Adipocyte (in vitro differentiated cells): Measurements from ENCODE around the gene GFOD2.

Experiments used
- DNase-seq: peaks from one replicate; pipeline ENCODE4 v3.0.0-alpha.2; 2015; ENCODE audit warnings: low read depth
- H3K27me3 ChIP-seq: replicated peaks from 2 replicates; pipeline ENCODE4 v1.7.0; 2013; ENCODE audit warnings: mild to moderate bottlenecking, low read length, moderate library complexity; ENCODE audit not compliant: control insufficient read depth, insufficient read depth
- H3K36me3 ChIP-seq: 2 replicates; pipeline ENCODE4 v1.7.0; 2013; ENCODE audit warnings: low read length, mild to moderate bottlenecking, moderate library complexity; ENCODE audit not compliant: control insufficient read depth, insufficient read depth, severe bottlenecking
- H3K4me1 ChIP-seq: 2 replicates; pipeline ENCODE4 v1.7.0; 2013; ENCODE audit warnings: mild to moderate bottlenecking, low read length, moderate library complexity; ENCODE audit not compliant: control insufficient read depth, insufficient read depth
- H3K4me3 ChIP-seq: 2 replicates; pipeline ENCODE4 v1.7.0; 2013; ENCODE audit warnings: mild to moderate bottlenecking, low read length, moderate library complexity
- H3K9ac ChIP-seq: 2 replicates; pipeline ENCODE4 v1.7.0; 2013; ENCODE audit warnings: mild to moderate bottlenecking, low read length, moderate library complexity
- H3K9me3 ChIP-seq: 2 replicates; pipeline ENCODE4 v1.7.0; 2013; ENCODE audit warnings: mild to moderate bottlenecking, low read length, moderate library complexity; ENCODE audit not compliant: control insufficient read depth

GFOD2 gene

DNA sequence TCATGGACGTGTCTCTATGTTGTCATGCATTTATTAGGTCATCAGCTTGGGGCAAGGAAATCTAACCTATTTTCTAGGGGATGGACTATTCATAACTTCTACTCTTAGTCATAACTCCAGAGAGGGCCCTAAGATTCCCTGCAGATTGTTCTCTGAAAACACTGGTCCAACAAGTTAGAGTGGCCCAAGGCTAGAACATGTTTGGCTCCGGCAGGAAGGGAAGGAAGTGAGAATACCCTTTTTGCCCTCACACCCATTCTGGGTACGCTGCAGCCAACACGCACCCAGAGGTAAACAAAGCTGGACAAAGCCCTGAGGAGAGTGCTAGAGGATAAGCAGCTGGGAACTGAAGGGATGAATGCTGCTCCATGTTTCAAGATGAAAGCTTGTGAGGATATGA is 42.6 kb downstream of the GFOD2 start:
- Histone ChIP-seq H3K4me1 (peaks cover 41% of the 10 kb centered on the region), H3K4me3 (no peak overlapping the region), H3K27me3 (no peaks in the 10 kb centered on the region), H3K9me3 (no peaks in the 10 kb centered on the region), H3K9ac (peak overlapping the region; percentile 23), H3K36me3 (no peaks in the 10 kb centered on the region)
- no peak for DNase-seq

- H3K9ac ChIP-seq = no peak overlapping the region
- no peaks in the 10 kb centered on the region for H3K9me3 ChIP-seq
- H3K4me1 ChIP-seq = peaks cover 41% of the 10 kb centered on the region
- H3K4me3 ChIP-seq = no peak overlapping the region
- DNase-seq = no peak
- no peaks in the 10 kb centered on the region for H3K36me3 ChIP-seq
- H3K27me3 ChIP-seq = no peaks in the 10 kb centered on the region
These were observed 43.1 kb downstream of the GFOD2 start for GRCh38 chr16:67675999-67676398.

DNA sequence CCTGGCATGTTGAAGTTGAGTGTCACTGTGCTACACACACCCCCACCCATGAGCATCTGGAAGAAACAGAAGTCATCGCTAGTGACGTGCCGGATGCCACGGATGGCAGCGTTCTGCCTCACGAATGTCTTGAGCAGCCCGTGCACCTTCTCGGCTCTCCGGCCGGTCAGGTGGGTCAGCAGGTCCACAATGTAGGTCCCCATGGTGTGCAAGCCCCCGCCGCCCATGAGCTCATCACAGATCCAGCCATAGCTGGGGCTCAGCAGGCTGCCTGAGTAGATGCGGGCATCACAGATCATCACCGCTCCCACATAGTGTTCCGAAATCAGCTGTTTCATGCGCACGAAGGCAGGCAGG is 43.6 kb downstream of the GFOD2 start:
- H3K4me3 ChIP-seq = no peak overlapping the region
- no peak for DNase-seq
- peaks cover 41% of the 10 kb centered on the region for H3K4me1 ChIP-seq
- H3K36me3 ChIP-seq = no peaks in the 10 kb centered on the region
- H3K27me3 ChIP-seq = no peaks in the 10 kb centered on the region
- no peaks in the 10 kb centered on the region for H3K9me3 ChIP-seq
- H3K9ac ChIP-seq = no peak overlapping the region

DNA sequence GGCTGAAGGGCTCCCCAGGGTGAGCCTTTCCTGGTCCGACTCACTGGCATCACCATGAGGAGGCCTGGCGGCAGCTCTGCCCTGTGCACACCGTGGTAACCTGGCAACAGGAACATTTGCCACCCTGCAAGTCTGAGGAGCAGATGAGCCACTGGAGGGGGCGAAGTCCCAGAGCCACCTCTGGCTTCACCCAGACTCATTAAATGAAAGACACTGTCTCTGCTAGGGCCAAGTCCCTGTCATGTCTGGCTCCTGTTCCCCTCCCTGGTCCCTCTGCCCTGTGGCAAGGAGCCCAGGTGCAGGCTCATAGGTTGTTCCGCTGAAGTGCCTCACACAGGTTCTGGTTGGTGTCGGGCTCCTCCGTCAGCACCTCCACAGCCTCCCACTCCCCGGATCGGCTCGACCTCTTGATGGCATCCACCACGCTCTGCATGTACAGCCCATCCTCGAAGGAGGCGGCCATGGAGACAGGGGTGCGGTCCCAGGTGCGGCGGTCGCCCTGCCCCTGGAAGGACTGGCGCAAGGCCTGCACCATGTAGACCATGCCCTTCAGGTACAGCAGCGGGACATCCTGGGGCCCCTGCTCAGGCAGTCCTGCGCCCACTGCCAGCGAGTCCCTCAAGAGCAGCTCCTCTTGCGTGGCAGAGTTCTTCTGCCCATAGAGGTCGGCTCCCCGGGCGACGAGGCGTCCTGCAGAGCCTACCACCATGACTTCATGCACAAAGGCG is 44.1 kb downstream of the GFOD2 start:
- peak overlapping the region; percentile 69 for H3K9ac ChIP-seq
- H3K36me3 ChIP-seq = no peaks in the 10 kb centered on the region
- H3K4me3 ChIP-seq = no peak overlapping the region
- peaks cover 41% of the 10 kb centered on the region for H3K4me1 ChIP-seq
- no peaks in the 10 kb centered on the region for H3K9me3 ChIP-seq
- DNase-seq = no peak
- no peaks in the 10 kb centered on the region for H3K27me3 ChIP-seq

- Histone ChIP-seq H3K9ac (peak overlapping the region; percentile 69), H3K4me1 (peaks cover 40% of the 10 kb centered on the region), H3K27me3 (no peaks in the 10 kb centered on the region), H3K36me3 (no peaks in the 10 kb centered on the region), H3K4me3 (no peak overlapping the region), H3K9me3 (no peaks in the 10 kb centered on the region)
- DNase-seq = no peak
These were observed 45.2 kb downstream of the GFOD2 start for GRCh38 chr16:67673712-67674580.

- Histone ChIP-seq H3K9ac (peak overlapping the region; percentile 48), H3K27me3 (no peaks in the 10 kb centered on the region), H3K4me3 (no peak overlapping the region), H3K4me1 (peaks cover 37% of the 10 kb centered on the region), H3K9me3 (no peaks in the 10 kb centered on the region), H3K36me3 (no peaks in the 10 kb centered on the region)
- DNase-seq = peak; percentile 77
These were observed 46.1 kb downstream of the GFOD2 start for GRCh38 chr16:67672739-67673662.

GRCh38 chr16:67672306-67672705 is 46.8 kb downstream of the GFOD2 start:
- H3K4me3 ChIP-seq = no peak overlapping the region
- H3K27me3 ChIP-seq = no peaks in the 10 kb centered on the region
- H3K4me1 ChIP-seq = peaks cover 38% of the 10 kb centered on the region
- H3K9me3 ChIP-seq = no peaks in the 10 kb centered on the region
- no peaks in the 10 kb centered on the region for H3K36me3 ChIP-seq
- H3K9ac ChIP-seq = no peak overlapping the region
- no peak for DNase-seq

GRCh38 chr16:67669499-67670101 is 49.5 kb downstream of the GFOD2 start:
- no peaks in the 10 kb centered on the region for H3K27me3 ChIP-seq
- no peaks in the 10 kb centered on the region for H3K36me3 ChIP-seq
- H3K4me1 ChIP-seq = peaks cover 37% of the 10 kb centered on the region
- H3K9ac ChIP-seq = no peak overlapping the region
- no peaks in the 10 kb centered on the region for H3K9me3 ChIP-seq
- no peak for DNase-seq
- H3K4me3 ChIP-seq = no peak overlapping the region

- H3K4me3 ChIP-seq = no peak overlapping the region
- no peaks in the 10 kb centered on the region for H3K9me3 ChIP-seq
- no peak overlapping the region for H3K9ac ChIP-seq
- DNase-seq = no peak
- H3K27me3 ChIP-seq = no peaks in the 10 kb centered on the region
- H3K4me1 ChIP-seq = peaks cover 32% of the 10 kb centered on the region
- no peaks in the 10 kb centered on the region for H3K36me3 ChIP-seq
These were observed 50.5 kb downstream of the GFOD2 start for GRCh38 chr16:67668495-67669157.

- Histone ChIP-seq H3K9ac (peak overlapping the region; percentile 91), H3K9me3 (no peaks in the 10 kb centered on the region), H3K4me1 (peaks cover 26% of the 10 kb centered on the region), H3K36me3 (no peaks in the 10 kb centered on the region), H3K27me3 (no peaks in the 10 kb centered on the region), H3K4me3 (peak overlapping the region; percentile 80)
- DNase-seq = peak; percentile 96
These were observed 51.2 kb downstream of the GFOD2 start for GRCh38 chr16:67667817-67668494.
